Testis (tissue), 5 donors: ENCODE measurements around the gene PPP1R12B. TPM values are rescaled to one million over a fixed set of nuclear protein-coding genes. Genes with fewer than 3 reads are reported as not detected.

Experiments used
- DNase-seq: peaks from one replicate; pipeline ENCODE4 v3.0.0-alpha.2; 2019
- H3K27ac ChIP-seq, 2 donors: fragments of 200-600 bp; sonication (generic); one replicate each; pipeline ENCODE4 v1.5.1; 2019
- H3K27me3 ChIP-seq: fragments of 200-600 bp; sonication (generic); one replicate; pipeline ENCODE4 v1.5.1; 2019
- H3K36me3 ChIP-seq: fragments of 200-600 bp; sonication (generic); one replicate; pipeline ENCODE4 v1.5.1; 2017; ENCODE audit warnings: low read depth; ENCODE audit errors: missing control alignments
- H3K4me1 ChIP-seq: fragments of 200-600 bp; sonication (generic); one replicate; pipeline ENCODE4 v1.5.1; 2019
- H3K4me3 ChIP-seq, 2 donors: fragments of 200-600 bp; sonication (generic); one replicate each; pipeline ENCODE4 v1.5.1; 2017 to 2019
- H3K9me3 ChIP-seq: fragments of 200-600 bp; sonication (generic); one replicate; pipeline ENCODE4 v1.5.1; 2017
- POLR2A ChIP-seq: fragments of 450-650 bp; IDR thresholded peaks from one replicate; pipeline ENCODE4 v1.6.1; 2017; ENCODE audit warnings: antibody characterized with exemption, mild to moderate bottlenecking, moderate library complexity
- WGBS, 2 donors: methylation state at CpG; one replicate each; pipeline ENCODE4 v1.1.5; 2018; 5-methylcytosine and 5-hydroxymethylcytosine counted together
- intact Hi-C: fragments of 100-400 bp; cut with DNase I; formaldehyde crosslinking; loops from one replicate; pipeline ENCODE4 v1.15.1; 2023; ENCODE audit warnings: low total_unique reads
- long read RNA-seq, 2 donors: transcript quantifications; one replicate each; lab custom pipeline, GENCODE V29; 2026
- polyA plus RNA-seq: library from polyadenylated mRNA; stranded (reverse); fragments of 350-450 nt; fragmentation: Illumina TruSeq; extraction: RNeasy Lipid Tissue Mini Kit (QIAGEN cat#74804); gene quantifications from one replicate; pipeline ENCODE4 v1.2.3, GENCODE V29; 2014; ENCODE audit warnings: low read depth, low replicate concordance; ENCODE audit not compliant: insufficient read depth
- total RNA-seq, 2 donors: library from RNA; depleted of rRNA; stranded (reverse); fragments of >200 nt; gene quantifications; one replicate each; pipeline ENCODE4 v1.2.3, GENCODE V29; 2016
- TF ChIP-seq, protein P1 (sequence below), 3 experiments: fragments of 450-650 bp in 2 of 3; fragments of 200-600 bp in 1 of 3; sonication (generic) in 1 of 3; IDR thresholded peaks; one replicate each; pipeline ENCODE4 v1.5.1; 2016 to 2019; ENCODE audit warnings: antibody characterized with exemption in 3 of 3, mild to moderate bottlenecking in 2 of 3, moderate library complexity in 1 of 3

Gene PPP1R12B
- 10 to 100 TPM; 54.6 to 61.2 TPM for total RNA-seq
- 32.6 TPM for polyA plus RNA-seq
- long read RNA-seq, donor 1, partial matches to known transcripts = 0 of 2 reads
- long read RNA-seq, donor 1, other reads (novel, unspliced or antisense) = 0 of 2 reads
- long read RNA-seq, donor 2, partial matches to known transcripts = 8 of 9 reads
- long read RNA-seq, donor 2, other reads (novel, unspliced or antisense) = 0 of 9 reads

DNA sequence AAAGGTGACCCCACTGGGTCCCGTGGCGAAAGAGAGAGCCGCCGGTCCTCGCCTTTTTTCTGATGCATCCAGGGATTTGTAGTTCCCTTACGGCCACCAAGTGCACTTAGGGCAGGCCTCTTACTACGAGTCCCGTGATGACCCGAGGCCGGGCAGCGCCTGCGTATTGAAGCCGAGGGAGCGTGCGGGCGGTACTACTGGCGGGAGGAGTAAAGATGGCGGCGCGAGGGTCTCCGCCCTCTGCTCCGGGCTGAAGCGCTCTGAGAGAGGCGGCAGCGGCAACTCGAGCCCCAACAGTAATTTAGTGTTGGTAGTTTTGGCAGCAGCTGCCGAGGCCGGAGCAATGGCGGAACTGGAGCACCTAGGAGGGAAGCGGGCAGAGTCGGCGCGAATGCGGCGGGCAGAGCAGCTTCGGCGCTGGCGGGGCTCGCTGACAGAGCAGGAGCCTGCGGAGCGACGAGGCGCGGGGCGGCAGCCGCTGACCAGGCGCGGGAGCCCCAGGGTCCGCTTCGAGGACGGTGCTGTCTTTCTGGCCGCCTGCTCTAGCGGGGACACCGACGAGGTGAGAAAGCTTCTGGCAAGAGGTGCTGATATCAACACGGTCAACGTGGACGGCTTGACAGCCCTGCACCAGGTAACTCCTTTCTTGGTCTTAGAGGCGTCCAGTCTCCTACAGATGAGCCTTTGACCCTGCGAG is at the start of gene PPP1R12B:
Gene PPP1R12B, plus strand, starts transcription at position 191 of the 697 bp plus-strand sequence. Its CDS starts 153 bp downstream, at position 344.
- DNase-seq = peak; percentile 99
- intact Hi-C loops = no loop called here
- Histone ChIP-seq H3K9me3 (no peaks in the 10 kb centered on the region), H3K27ac (peak within 1 kb of the TSS; percentile 67 to 82), H3K4me3 (peak within 1 kb of the TSS; percentile 78 to 85), H3K27me3 (no peaks in the 10 kb centered on the region), H3K4me1 (peaks cover 5% of the 10 kb centered on the region), H3K36me3 (no peaks in the 10 kb centered on the region)
- 0% methylated on average over 17 to 58 of the region's 60 CpGs for WGBS, 2 donors
- TF ChIP-seq, protein P1, sequence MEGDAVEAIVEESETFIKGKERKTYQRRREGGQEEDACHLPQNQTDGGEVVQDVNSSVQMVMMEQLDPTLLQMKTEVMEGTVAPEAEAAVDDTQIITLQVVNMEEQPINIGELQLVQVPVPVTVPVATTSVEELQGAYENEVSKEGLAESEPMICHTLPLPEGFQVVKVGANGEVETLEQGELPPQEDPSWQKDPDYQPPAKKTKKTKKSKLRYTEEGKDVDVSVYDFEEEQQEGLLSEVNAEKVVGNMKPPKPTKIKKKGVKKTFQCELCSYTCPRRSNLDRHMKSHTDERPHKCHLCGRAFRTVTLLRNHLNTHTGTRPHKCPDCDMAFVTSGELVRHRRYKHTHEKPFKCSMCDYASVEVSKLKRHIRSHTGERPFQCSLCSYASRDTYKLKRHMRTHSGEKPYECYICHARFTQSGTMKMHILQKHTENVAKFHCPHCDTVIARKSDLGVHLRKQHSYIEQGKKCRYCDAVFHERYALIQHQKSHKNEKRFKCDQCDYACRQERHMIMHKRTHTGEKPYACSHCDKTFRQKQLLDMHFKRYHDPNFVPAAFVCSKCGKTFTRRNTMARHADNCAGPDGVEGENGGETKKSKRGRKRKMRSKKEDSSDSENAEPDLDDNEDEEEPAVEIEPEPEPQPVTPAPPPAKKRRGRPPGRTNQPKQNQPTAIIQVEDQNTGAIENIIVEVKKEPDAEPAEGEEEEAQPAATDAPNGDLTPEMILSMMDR (IDR thresholded peaks at IDR 0.05) = peak in 1 of 3 experiments; percentile 6
- no peak for TF ChIP-seq POLR2A

GRCh38 chr1:202302166-202302565 is 46.3 kb upstream of the PPP1R12B start:
- no peak overlapping the region for H3K27ac ChIP-seq
- TF ChIP-seq POLR2A = no peak
- TF ChIP-seq, protein P1 (IDR thresholded peaks at IDR 0.05) = no peak
- H3K4me3 ChIP-seq = no peak overlapping the region
- WGBS, 2 donors = 96 to 98% methylated on average over 9 of the region's 9 CpGs
- no peaks in the 10 kb centered on the region for H3K27me3 ChIP-seq
- intact Hi-C loops = no loop called here
- H3K9me3 ChIP-seq = no peaks in the 10 kb centered on the region
- no peaks in the 10 kb centered on the region for H3K4me1 ChIP-seq
- H3K36me3 ChIP-seq = no peaks in the 10 kb centered on the region
- no peak for DNase-seq

DNA sequence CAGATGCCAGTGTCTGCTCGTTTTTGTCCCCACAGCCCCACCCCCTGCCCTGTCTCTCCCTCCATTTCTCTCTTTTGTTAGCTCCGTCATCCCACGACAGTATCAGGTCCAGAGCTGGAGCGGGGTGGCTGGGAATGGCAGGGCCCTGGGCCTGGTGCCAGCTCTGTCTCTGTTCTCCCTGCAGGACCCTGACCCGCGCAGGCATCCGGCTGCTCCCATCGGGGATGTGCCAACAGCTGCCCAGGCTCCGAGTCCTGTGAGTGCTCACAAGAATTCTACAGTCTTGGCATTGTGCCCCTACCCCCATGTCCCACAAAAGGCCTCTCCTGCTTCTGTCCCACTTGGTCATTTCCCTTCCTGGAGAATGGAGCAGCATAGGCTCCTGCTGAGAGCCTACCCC is 44.1 kb upstream of the PPP1R12B start:
- intact Hi-C loops = no loop called here

GRCh38 chr1:202305168-202305567 is 43.3 kb upstream of the PPP1R12B start:
- Histone ChIP-seq H3K36me3 (no peaks in the 10 kb centered on the region), H3K4me1 (no peaks in the 10 kb centered on the region), H3K9me3 (no peaks in the 10 kb centered on the region), H3K27me3 (no peaks in the 10 kb centered on the region), H3K4me3 (no peak overlapping the region), H3K27ac (no peak overlapping the region)
- intact Hi-C loops = no loop called here
- no peak for DNase-seq
- no peak for TF ChIP-seq POLR2A
- TF ChIP-seq, protein P1 (IDR thresholded peaks at IDR 0.05) = no peak
- 79 to 86% methylated on average over 1 of the region's 1 CpG for whole genome bisulfite sequencing, 2 donors

More for the DNA sequence above, 44.1 kb upstream of the PPP1R12B start:
- peak; percentile 23 for DNase-seq
- Histone ChIP-seq H3K27me3 (no peaks in the 10 kb centered on the region), H3K36me3 (no peaks in the 10 kb centered on the region), H3K27ac (no peak overlapping the region), H3K4me3 (no peak overlapping the region), H3K9me3 (no peaks in the 10 kb centered on the region), H3K4me1 (no peaks in the 10 kb centered on the region)
- TF ChIP-seq, protein P1 (IDR thresholded peaks at IDR 0.05) = no peak
- no peak for TF ChIP-seq POLR2A
- WGBS, 2 donors = 80 to 89% methylated on average over 9 of the region's 9 CpGs
